Left cardiac atrium (tissue), 4 donors: ENCODE results near the gene ARHGEF26. TPM values are rescaled to one million over a fixed set of nuclear protein-coding genes. Genes with fewer than 3 reads are reported as not detected.

ENCODE experiments used
- ATAC-seq, 2 donors: fragments of 200-7000 bp; cut with Tn5 transposase; one replicate each; pipeline ENCODE4 v1.9.1; 2020; ENCODE audit warnings: mild to moderate bottlenecking in 2 of 2, moderate library complexity in 2 of 2
- DNase-seq: peaks from one replicate; pipeline ENCODE4 v3.0.0-alpha.2; 2020
- intact Hi-C, 2 donors: fragments of 100-400 bp; cut with DNase I; formaldehyde crosslinking; loops; one replicate each; pipeline versions ENCODE4 v1.14.1 to v1.15.1; 2022 to 2023
- total RNA-seq, 2 donors: library from RNA; stranded (reverse); fragmentation: NEBNext Ultra II Directional; extraction: Animal tissue kit (Norgen Biotek cat#: 25700); gene quantifications; one replicate each; pipeline ENCODE4 v1.2.1, GENCODE V29; 2021
- donor health status: DM: no; HTN: yes; CAD: no.
- donor health status: DM: no; HTN: yes; CAD: no; lungs with severe emphysema.
- donor health status: DM: yes; HTN: yes; CAD: no.
- donor health status: Dilated cardiomyopathy.

Gene ARHGEF26
- total RNA-seq, 2 donors from 2014 or later = 5.2 to 5.6 TPM

GRCh38 chr3:154188846-154189245 lies 67.7 kb downstream of the ARHGEF26 start:
- ATAC-seq = no peak
- DNase-seq = no peak
- intact Hi-C loops = no loop called here

DNA sequence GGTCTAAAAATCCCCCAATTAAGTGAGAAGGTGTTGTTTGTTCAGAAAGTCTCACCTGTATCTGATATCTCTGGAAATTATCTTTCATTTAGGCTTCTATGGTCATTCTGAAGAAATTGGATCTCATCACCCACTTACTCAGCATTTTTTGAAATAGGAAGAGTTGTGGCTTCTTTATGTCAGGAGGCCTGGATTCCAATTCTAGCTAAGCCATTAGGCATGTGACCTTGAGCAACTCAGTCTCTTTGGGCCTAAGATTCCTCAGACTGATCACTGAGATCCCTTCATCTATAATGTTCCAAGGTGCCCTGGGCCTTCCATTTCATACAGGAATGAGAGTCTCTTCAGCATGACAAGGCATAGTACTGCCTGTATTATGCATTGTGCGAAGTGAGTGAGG lies 70.3 kb downstream of the ARHGEF26 start:
- no peak for ATAC-seq
- intact Hi-C loops = no loop called here
- DNase-seq = no peak

- no peak for DNase-seq
- intact Hi-C loops = no loop called here
- ATAC-seq = no peak
Measured at GRCh38 chr3:154192225-154192624, 71.0 kb downstream of the ARHGEF26 start.

DNA sequence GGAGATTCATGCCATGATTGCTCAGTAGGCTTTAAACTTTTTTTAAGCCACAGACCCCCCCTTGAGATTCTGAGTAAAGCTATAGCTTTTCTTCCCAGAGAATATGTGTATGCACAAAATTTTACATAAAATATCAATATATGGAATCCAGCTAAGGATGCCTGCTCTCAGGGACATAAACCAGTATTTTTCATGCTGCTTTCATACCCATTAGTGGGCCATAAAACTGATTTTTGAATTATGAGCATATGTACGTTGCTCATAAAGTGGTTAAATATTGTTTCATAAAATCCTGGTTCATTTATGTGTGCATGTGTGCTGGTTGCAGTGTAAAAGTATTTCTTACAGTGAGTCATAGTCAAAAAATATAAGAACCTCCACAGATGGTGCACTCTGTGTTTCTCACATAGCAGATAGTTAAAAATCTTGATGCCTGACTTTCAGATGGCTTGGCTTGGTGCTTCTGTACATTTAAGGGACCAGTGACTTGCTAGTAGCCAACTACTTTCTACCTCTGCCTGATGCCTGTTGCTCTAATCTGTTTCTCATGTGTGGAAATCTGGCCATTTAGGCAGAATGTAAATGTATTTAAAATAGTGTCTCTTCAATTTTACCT lies 71.9 kb downstream of the ARHGEF26 start:
- intact Hi-C loops = no loop called here
- DNase-seq (no peak), ATAC-seq (no peak)

GRCh38 chr3:154194877-154195276 lies 73.7 kb downstream of the ARHGEF26 start:
- intact Hi-C loops = no loop called here
- no peak for DNase-seq
- ATAC-seq = no peak

DNA sequence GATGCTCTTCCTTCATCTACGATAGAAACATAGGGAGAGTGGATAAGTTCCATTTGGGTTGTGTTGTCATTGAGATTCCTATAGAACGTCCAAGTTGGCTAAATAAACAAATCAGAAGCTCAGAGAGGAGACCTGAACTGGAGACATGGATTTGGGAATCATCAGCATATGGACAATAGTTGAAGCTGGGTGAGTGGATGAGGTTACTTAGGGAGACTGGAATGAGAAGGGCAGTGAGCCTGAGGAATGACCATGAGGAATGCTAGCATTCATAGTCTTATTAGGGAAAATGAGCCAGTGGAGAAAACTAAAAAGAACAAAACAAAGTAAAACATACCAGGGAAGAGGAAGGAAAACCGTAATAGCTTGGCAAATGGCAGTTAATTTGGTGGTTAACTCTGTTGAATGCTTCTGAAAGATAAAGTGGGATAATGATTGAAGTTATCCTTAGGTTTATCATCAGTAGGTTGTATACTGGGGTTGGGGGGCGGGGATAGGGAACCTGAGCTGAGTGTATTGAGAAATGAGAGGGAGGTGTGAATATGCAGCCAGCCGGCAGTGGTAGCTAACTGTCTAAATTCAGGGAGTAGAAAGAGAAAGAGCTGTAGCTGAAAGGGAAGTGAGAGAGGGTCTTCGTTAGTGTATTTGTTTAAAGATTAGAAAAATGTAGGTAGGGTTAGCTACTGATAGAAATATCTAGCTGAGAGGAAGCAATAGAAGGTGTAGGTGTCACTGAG lies 74.6 kb downstream of the ARHGEF26 start:
- intact Hi-C loops = no loop called here
- no peak for DNase-seq
- no peak for ATAC-seq

- ATAC-seq = no peak
- DNase-seq = no peak
- intact Hi-C loops = no loop called here
Measured at GRCh38 chr3:154197751-154198150, 76.6 kb downstream of the ARHGEF26 start.

DNA sequence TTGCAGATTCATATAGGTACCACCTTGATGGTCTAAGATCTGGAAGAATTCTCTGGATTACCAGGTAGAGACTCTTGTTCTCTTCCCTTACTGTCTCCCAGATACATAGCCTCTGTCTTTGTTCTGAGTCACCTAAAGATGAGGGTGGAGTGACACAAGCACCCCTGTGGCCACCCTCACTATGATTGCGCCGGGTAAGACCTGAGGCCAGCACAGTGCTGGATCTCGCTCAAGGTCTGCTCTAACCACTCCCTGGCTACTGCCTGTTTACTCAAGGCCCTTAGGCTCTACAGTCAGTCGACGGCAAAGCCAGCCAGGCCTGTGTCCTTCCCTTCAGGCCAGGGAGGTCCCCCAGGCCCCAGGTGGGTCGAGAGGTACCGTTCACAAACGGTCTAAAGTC lies 88.3 kb downstream of the ARHGEF26 start:
- ATAC-seq = no peak
- intact Hi-C loops = no loop called here

GRCh38 chr3:154210986-154211385 lies 89.8 kb downstream of the ARHGEF26 start:
- intact Hi-C loops = no loop called here
- DNase-seq = no peak
- ATAC-seq = no peak

More for the DNA sequence above, 88.3 kb downstream of the ARHGEF26 start:
- no peak for DNase-seq

GRCh38 chr3:154214306-154214705 lies 93.1 kb downstream of the ARHGEF26 start:
- DNase-seq = no peak
- peak in 1 of 2 donors; percentile 26 for ATAC-seq
- intact Hi-C loops = no loop called here

DNA sequence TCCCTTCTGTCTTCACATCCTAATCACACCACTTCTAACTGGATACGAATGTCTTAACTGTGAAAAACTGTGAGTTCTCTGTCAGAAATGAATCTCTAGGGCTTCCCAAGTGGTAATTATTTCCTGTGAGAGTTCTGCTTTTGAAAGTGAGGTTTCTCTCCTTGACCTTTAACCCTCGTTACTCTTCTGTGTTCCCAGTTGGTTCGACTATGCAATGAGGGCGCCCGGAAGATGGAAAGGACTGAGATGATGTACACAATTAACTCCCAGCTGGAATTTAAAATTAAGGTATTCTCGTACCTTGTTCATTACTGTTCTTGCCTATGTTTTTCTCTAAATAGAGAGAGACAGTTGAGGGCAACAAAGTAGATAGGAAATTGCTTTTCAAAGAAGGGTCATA lies 96.5 kb downstream of the ARHGEF26 start:
- intact Hi-C loops = no loop called here
- ATAC-seq = no peak
- no peak for DNase-seq

DNA sequence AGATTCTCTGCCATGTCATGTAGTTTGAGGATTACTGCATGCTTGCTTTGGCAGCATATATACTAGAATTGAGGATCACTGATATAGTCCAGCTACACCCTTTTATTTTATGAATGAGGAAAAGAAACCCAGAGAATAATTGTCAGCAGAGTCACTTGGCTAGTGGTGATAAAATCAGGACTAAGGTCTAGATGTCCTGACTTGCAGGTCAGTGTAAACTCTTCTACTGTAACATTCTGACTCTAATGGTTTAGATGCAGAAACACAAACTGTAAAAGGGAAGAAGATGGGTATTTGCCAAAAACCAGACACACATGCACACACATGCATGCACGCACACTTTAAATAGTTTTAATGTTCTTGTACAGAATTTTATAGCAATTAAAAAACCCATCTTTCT lies 97.5 kb downstream of the ARHGEF26 start:
- intact Hi-C loops = no loop called here
- ATAC-seq (no peak), DNase-seq (no peak)

- no peak for DNase-seq
- ATAC-seq = peak in 1 of 2 donors; percentile 31
- intact Hi-C loops = no loop called here
Measured at GRCh38 chr3:154220462-154220861, 99.3 kb downstream of the ARHGEF26 start.

GRCh38 chr3:154223519-154223918 lies 102.3 kb downstream of the ARHGEF26 start:
- intact Hi-C loops = no loop called here
- DNase-seq = no peak
- ATAC-seq = no peak

DNA sequence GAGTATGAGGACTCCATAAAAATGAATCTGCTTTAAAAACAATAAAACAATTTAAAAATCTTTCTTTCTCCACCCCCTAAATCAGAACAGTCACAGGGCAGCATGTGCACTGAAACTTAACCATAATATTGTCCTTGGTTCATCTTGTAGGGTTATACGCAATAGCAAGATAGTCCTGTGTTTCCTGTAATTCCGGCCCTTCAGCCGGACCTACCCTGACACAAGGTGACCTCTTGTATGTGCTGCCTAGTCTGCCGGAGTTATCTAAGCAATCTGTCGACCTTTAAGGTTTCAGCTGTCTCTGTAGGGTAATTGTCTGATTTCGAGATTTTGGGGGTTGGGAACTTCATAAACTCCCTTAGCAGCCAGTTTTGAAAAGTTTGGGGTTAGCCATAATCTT lies 103.2 kb downstream of the ARHGEF26 start:
- ATAC-seq (no peak), DNase-seq (no peak)
- intact Hi-C loops = no loop called here

DNA sequence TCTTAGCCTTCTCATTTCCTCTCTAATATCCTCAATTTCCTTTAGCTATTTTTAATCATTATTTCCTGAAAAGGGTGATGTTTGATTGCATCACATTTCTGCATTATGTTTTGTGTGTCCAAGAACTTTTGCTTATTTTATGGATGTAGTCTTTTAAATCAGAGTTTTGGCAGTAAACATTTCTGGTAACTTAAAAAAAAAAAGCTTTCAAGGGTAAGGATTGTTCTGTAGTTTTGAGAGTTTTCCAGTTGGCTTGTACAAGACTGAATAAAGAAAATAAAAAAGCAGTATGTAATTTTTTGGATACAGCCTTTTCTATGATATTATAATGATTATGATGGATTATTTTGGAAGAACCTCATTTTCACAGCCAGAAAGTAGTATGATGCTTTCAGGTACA lies 103.7 kb downstream of the ARHGEF26 start:
- ATAC-seq = no peak
- intact Hi-C loops = no loop called here
- no peak for DNase-seq

- DNase-seq (no peak), ATAC-seq (no peak)
- intact Hi-C loops = no loop called here
Measured at GRCh38 chr3:154225536-154225935, 104.3 kb downstream of the ARHGEF26 start.

GRCh38 chr3:154227531-154227930 lies 106.3 kb downstream of the ARHGEF26 start:
- intact Hi-C loops = no loop called here
- ATAC-seq = no peak

DNA sequence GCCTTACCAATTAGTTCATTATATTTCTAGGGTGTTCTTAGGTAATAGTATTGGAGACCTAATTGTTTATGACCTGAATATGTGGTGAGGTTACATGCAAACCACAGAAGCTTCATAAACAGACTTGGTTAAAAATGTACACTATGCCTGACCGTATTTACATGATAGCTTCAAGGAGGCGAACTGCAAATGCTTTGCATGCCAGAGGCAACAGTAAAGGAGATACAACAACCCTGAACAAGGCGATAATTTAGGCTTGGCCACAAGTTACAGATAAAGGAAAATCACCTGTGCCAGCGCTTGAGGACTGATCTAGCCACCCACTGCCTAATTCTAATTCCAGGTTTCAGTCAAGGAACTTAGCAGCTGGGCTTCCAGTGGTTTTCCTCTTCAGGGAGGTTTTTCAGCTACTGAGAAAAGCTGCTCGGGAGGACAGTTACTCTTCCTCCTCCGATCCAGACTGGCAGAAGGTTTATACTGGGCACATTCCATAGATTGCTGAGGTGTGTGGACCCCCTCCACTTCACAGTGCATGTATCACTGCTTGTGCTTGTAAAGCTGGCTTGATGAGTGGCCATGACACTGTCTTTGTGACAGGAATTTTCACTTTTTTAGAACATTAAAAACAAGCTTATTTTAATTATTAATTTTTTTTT lies 107.5 kb downstream of the ARHGEF26 start:
- intact Hi-C loops = no loop called here
- DNase-seq = no peak
- ATAC-seq = no peak

More at GRCh38 chr3:154227531-154227930, 106.3 kb downstream of the ARHGEF26 start:
- DNase-seq = no peak

DNA sequence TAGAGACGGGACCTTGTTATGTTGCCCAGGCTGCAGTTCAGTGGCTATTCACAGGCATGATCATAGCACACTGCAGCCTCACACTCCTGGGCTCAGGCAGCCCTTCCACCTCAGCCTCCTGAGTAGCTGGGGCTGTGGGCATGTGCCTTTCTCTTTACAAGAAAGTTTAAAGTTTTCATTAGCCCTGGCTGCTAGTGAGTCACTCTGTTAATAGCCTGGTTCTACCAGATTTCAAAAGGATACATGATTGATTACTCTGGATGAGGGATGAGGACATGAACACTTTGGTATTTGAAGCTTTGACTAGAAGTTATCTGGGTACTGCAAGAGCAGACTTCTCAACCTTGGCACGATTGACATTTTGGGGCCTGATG lies 108.0 kb downstream of the ARHGEF26 start:
- intact Hi-C loops = no loop called here
- ATAC-seq (no peak), DNase-seq (no peak)

DNA sequence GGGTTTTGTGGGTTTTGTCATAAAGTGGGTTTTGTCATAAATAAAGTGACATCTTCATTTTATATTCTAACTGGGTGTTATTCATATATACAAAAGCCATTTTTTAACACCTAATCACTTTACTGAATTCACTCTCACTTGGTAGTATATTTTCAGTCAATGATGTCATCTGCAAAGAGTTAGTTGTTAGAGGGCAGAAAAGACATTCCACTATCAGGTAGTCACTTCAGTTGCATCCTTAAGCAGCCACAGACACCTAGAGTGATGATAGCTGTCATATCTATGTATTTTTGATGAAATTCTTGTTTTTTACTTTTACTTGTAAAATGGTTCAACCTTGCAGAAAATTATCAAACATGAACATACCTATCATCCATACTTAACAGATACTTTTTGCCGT lies 114.1 kb downstream of the ARHGEF26 start:
- DNase-seq (no peak), ATAC-seq (no peak)
- intact Hi-C loops = no loop called here
